HG03103 (cell line): ENCODE measurements around the gene SPRED1.

ENCODE experiments used
- ATAC-seq: cut with Tn5 transposase; IDR thresholded peaks from one replicate; pipeline ENCODE4 v1.9.1; 2021; ENCODE audit warnings: low read depth; ENCODE audit not compliant: unreplicated experiment

SPRED1 gene

GRCh38 chr15:38344351-38344750 lies 91.7 kb downstream of the SPRED1 start:
- no peak for ATAC-seq

GRCh38 chr15:38349251-38349650 lies 96.6 kb downstream of the SPRED1 start:
- ATAC-seq: no peak

GRCh38 chr15:38351466-38351865 lies 98.8 kb downstream of the SPRED1 start:
- ATAC-seq: no peak

- no peak for ATAC-seq
Measured at GRCh38 chr15:38354315-38354929, 101.8 kb downstream of the SPRED1 start.

GRCh38 chr15:38362355-38362754 lies 109.7 kb downstream of the SPRED1 start:
- no peak for ATAC-seq

GRCh38 chr15:38367476-38367875 lies 114.8 kb downstream of the SPRED1 start:
- ATAC-seq: no peak

- ATAC-seq: no peak
Measured at GRCh38 chr15:38369936-38370478, 117.4 kb downstream of the SPRED1 start.

GRCh38 chr15:38373016-38373415 lies 120.4 kb downstream of the SPRED1 start:
- no peak for ATAC-seq

GRCh38 chr15:38374029-38374428 lies 121.4 kb downstream of the SPRED1 start:
- no peak for ATAC-seq

- no peak for ATAC-seq
Measured at GRCh38 chr15:38374556-38374955, 121.9 kb downstream of the SPRED1 start.

- ATAC-seq: no peak
Measured at GRCh38 chr15:38376081-38376480, 123.4 kb downstream of the SPRED1 start.

- ATAC-seq: no peak
Measured at GRCh38 chr15:38377636-38378035, 125.0 kb downstream of the SPRED1 start.

- no peak for ATAC-seq
Measured at GRCh38 chr15:38378161-38378560, 125.5 kb downstream of the SPRED1 start.

- peak; percentile 90 for ATAC-seq
Measured at GRCh38 chr15:38389924-38390542, 137.4 kb downstream of the SPRED1 start.

- ATAC-seq: no peak
Measured at GRCh38 chr15:38391191-38391590, 138.6 kb downstream of the SPRED1 start.

GRCh38 chr15:38398134-38398533 lies 145.5 kb downstream of the SPRED1 start:
- ATAC-seq: no peak

GRCh38 chr15:38401106-38401505 lies 148.5 kb downstream of the SPRED1 start:
- no peak for ATAC-seq

GRCh38 chr15:38401701-38402100 lies 149.1 kb downstream of the SPRED1 start:
- ATAC-seq: no peak

GRCh38 chr15:38406436-38406835 lies 153.8 kb downstream of the SPRED1 start:
- no peak for ATAC-seq
